AG04450 (cell line): Measurements from ENCODE around the gene CSTPP1. TPM values are rescaled to one million over a fixed set of nuclear protein-coding genes. Genes with fewer than 3 reads are reported as not detected.

Experiments used
- CTCF ChIA-PET: fragments of 300-600, 350-600 bp; formaldehyde crosslinking; extraction: SDS; loops from one replicate; lab custom pipeline; 2022; ENCODE audit warnings: antibody characterized with exemption, inconsistent platforms; lab: Charles Lee
- POLR2A ChIA-PET: fragments of 350-600 bp; formaldehyde crosslinking; extraction: SDS; loops from one replicate; lab custom pipeline; 2021; ENCODE audit warnings: antibody characterized with exemption, inconsistent platforms; lab: Yijun Ruan, JAX
- DNase-seq: peaks from one replicate; pipeline ENCODE4 v3.0.0-alpha.2; 2011; ENCODE audit warnings: low read depth, low spot score
- H3K27ac ChIP-seq: one replicate; pipeline ENCODE4 v1.5.1; 2012; ENCODE audit warnings: low read depth, low read length, control low read depth
- H3K27me3 ChIP-seq: one replicate; pipeline ENCODE4 v1.6.0; 2012; ENCODE audit warnings: low read length; ENCODE audit not compliant: control insufficient read depth, insufficient read depth
- H3K4me3 ChIP-seq: 2 replicates; pipeline ENCODE4 v1.5.1; 2011; ENCODE audit warnings: mild to moderate bottlenecking, low read depth, low read length, control low read depth
- H3K9me3 ChIP-seq: 2 replicates; pipeline ENCODE4 v1.5.1; 2012; ENCODE audit warnings: low read length; ENCODE audit not compliant: control insufficient read depth, insufficient read depth
- CTCF ChIP-seq: IDR thresholded peaks from 2 replicates; pipeline ENCODE4 v1.5.1; 2011; ENCODE audit warnings: low read depth, low read length, control low read depth, inconsistent platforms
- polyA plus RNA-seq: library from polyadenylated mRNA; depleted of rRNA; stranded (reverse); fragments of >200 nt; gene quantifications from 2 replicates; pipeline ENCODE4 v1.2.3, GENCODE V29; 2011

CSTPP1 gene
- polyA plus RNA-seq, 1 experiment: 30.2 TPM

- H3K27ac ChIP-seq: no peak overlapping the region
- CTCF ChIA-PET: interaction anchor here (0.8 to 4.5 kb wide), 11 partner anchors 8 to 213 kb away, joined by 3 to 48 read pairs (median 4); partner anchors contain the start of gene NR1H3
- POLR2A ChIA-PET: interaction anchor here (0.6 kb wide), 2 partner anchors 34 to 49 kb away, joined by 8 read pairs; no protein-coding TSS in a partner anchor
- no peaks in the 10 kb centered on the region; the same call in 1 of the 2 replicates for H3K9me3 ChIP-seq
- TF ChIP-seq CTCF: no peak
- no peak overlapping the region for H3K4me3 ChIP-seq
- no peaks in the 10 kb centered on the region for H3K27me3 ChIP-seq
- DNase-seq: no peak
Measured at GRCh38 chr11:47180006-47180787, 243.6 kb downstream of the CSTPP1 start.

- no peaks in the 10 kb centered on the region; the same call in 1 of the 2 replicates for H3K9me3 ChIP-seq
- CTCF ChIA-PET: interaction anchor here (0.7 to 4.5 kb wide), 3 partner anchors 78 to 174 kb away, joined by 3 to 43 read pairs (median 7); no protein-coding TSS in a partner anchor
- TF ChIP-seq CTCF: no peak
- H3K27me3 ChIP-seq: no peaks in the 10 kb centered on the region
- POLR2A ChIA-PET: no interaction called here
- no peak overlapping the region for H3K4me3 ChIP-seq
- H3K27ac ChIP-seq: no peak overlapping the region
- DNase-seq: no peak
Measured at GRCh38 chr11:47181271-47181670, 244.7 kb downstream of the CSTPP1 start.

GRCh38 chr11:47182380-47182779 lies 245.8 kb downstream of the CSTPP1 start:
- POLR2A ChIA-PET: no interaction called here
- TF ChIP-seq CTCF: no peak
- no peaks in the 10 kb centered on the region for H3K27me3 ChIP-seq
- H3K27ac ChIP-seq: no peak overlapping the region
- no peak for DNase-seq
- no peaks in the 10 kb centered on the region; the same call in 1 of the 2 replicates for H3K9me3 ChIP-seq
- CTCF ChIA-PET: interaction anchor here (1.9 to 4.5 kb wide), 2 partner anchors 77 to 173 kb away, joined by 7 to 43 read pairs; no protein-coding TSS in a partner anchor
- no peak overlapping the region for H3K4me3 ChIP-seq

- CTCF ChIA-PET: interaction anchor here (4.5 kb wide), 1 partner anchor 172 kb away, joined by 43 read pairs; no protein-coding TSS in a partner anchor
- POLR2A ChIA-PET: no interaction called here
- no peaks in the 10 kb centered on the region for H3K27me3 ChIP-seq
- no peak for TF ChIP-seq CTCF
- H3K4me3 ChIP-seq: no peak overlapping the region
- H3K9me3 ChIP-seq: no peaks in the 10 kb centered on the region; the same call in 1 of the 2 replicates
- DNase-seq: no peak
- no peak overlapping the region for H3K27ac ChIP-seq
Measured at GRCh38 chr11:47183031-47183856, 246.7 kb downstream of the CSTPP1 start.
